Pons (tissue), 1 donor: Measurements from ENCODE around the gene POTEG.
"Not testable (repeated sequence)": the region's sequence is repeated elsewhere in the genome, so short reads cannot be mapped to it uniquely, and the experiment has no call there.

Source experiments
- DNase-seq: peaks from one replicate; pipeline ENCODE4 v3.0.0-alpha.2; 2016; ENCODE audit warnings: low spot score

POTEG gene

GRCh38 chr14:19434241-19434640, at the start of gene POTEG:
POTEG (minus strand) TSS chr14:19434341; CDS start chr14:19434289, 52 bp downstream.
- not testable (repeated sequence) for DNase-seq

GRCh38 chr14:19482093-19482492, 48.0 kb upstream of the POTEG start:
- DNase-seq: not testable (repeated sequence)

- not testable (repeated sequence) for DNase-seq
These were observed 47.3 kb upstream of the POTEG start for GRCh38 chr14:19481421-19481820.

- DNase-seq: not testable (repeated sequence)
These were observed 46.4 kb upstream of the POTEG start for GRCh38 chr14:19480491-19480890.

GRCh38 chr14:19445761-19446160, 11.6 kb upstream of the POTEG start:
- not testable (repeated sequence) for DNase-seq

- not testable (repeated sequence) for DNase-seq
These were observed 5.7 kb upstream of the POTEG start for GRCh38 chr14:19439826-19440225.

GRCh38 chr14:19439219-19439618, 5.1 kb upstream of the POTEG start:
- DNase-seq: not testable (repeated sequence)

- DNase-seq: not testable (repeated sequence)
These were observed 2.9 kb upstream of the POTEG start for GRCh38 chr14:19437126-19437443.

- not testable (repeated sequence) for DNase-seq
These were observed 2.4 kb upstream of the POTEG start for GRCh38 chr14:19436311-19437125.

GRCh38 chr14:19435852-19436251, 1.7 kb upstream of the POTEG start:
- DNase-seq: not testable (repeated sequence)

GRCh38 chr14:19434891-19435290, 750 bp upstream of the POTEG start:
- not testable (repeated sequence) for DNase-seq

GRCh38 chr14:19433765-19434164, 376 bp downstream of the POTEG start:
- not testable (repeated sequence) for DNase-seq

GRCh38 chr14:19408519-19408918, 25.6 kb downstream of the POTEG start:
- not testable (repeated sequence) for DNase-seq

- DNase-seq: not testable (repeated sequence)
These were observed 32.0 kb downstream of the POTEG start for GRCh38 chr14:19402097-19402496.

GRCh38 chr14:19394727-19395126, 39.4 kb downstream of the POTEG start:
- DNase-seq: not testable (repeated sequence)

- not testable (repeated sequence) for DNase-seq
These were observed 43.9 kb downstream of the POTEG start for GRCh38 chr14:19390230-19390629.

GRCh38 chr14:19388741-19389140, 45.4 kb downstream of the POTEG start:
- not testable (repeated sequence) for DNase-seq

GRCh38 chr14:19386996-19387395, 47.1 kb downstream of the POTEG start:
- DNase-seq: not testable (repeated sequence)

- DNase-seq: not testable (repeated sequence)
These were observed 47.8 kb downstream of the POTEG start for GRCh38 chr14:19386309-19386708.

- not testable (repeated sequence) for DNase-seq
These were observed 49.9 kb downstream of the POTEG start for GRCh38 chr14:19384088-19384781.

- not testable (repeated sequence) for DNase-seq
These were observed 51.0 kb downstream of the POTEG start for GRCh38 chr14:19383008-19383584.

GRCh38 chr14:19380137-19380536, 54.0 kb downstream of the POTEG start:
- DNase-seq: not testable (repeated sequence)

GRCh38 chr14:19374451-19374903, 59.7 kb downstream of the POTEG start:
- not testable (repeated sequence) for DNase-seq
